Hematopoietic multipotent progenitor cell treated with erythropoietin and hydrocortisone succinate and interleukin-3 and kit ligand, for 15 days (in vitro differentiated cells): ENCODE results near the gene EYS.
"Not testable (repeated sequence)": the region's sequence is repeated elsewhere in the genome, so short reads cannot be mapped to it uniquely, and the experiment has no call there.

Source experiments
- DNase-seq: peaks from one replicate; pipeline ENCODE4 v3.0.0-alpha.2; 2015; ENCODE audit warnings: low spot score

The EYS gene

DNA sequence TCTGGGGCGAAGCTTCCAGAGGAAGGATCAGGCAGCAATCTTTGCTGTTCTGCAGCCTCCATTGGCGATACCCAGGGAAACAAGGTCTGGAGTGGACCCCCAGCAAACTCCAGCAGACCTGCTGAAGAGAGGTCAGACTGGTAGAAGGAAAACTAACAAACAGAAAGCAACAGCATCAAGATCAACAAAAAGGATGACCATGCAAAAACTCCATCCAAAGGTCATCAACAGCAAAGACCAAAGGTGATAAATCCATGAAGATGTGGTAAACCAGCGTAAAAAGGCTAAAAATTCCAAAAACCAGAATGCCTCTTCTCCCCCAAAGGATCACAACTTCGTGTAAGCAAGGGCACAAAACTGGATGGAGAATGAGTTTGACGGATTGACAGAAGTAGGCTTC lies 1818.6 kb downstream of the EYS start:
- DNase-seq, result no peak

DNA sequence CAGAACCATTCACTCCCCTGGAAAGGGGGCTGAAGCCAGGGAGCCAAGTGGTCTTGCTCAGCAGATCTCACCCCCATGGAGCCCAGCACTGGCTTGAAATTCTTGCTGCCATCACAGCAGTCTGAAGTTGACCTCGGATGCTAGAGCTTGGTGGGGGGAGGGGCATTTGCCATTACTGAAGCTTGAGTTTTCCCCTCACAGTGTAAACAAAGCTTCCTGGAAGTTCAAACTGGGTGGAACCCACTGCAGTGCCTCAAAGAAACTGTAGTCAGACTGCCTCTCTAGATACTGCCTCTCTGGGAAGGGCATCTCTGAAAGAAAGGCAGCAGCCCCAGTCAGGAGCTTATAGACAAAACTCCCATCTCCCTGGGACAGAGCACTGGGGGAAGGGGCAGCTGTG lies 1819.2 kb downstream of the EYS start:
- not testable (repeated sequence) for DNase-seq

DNA sequence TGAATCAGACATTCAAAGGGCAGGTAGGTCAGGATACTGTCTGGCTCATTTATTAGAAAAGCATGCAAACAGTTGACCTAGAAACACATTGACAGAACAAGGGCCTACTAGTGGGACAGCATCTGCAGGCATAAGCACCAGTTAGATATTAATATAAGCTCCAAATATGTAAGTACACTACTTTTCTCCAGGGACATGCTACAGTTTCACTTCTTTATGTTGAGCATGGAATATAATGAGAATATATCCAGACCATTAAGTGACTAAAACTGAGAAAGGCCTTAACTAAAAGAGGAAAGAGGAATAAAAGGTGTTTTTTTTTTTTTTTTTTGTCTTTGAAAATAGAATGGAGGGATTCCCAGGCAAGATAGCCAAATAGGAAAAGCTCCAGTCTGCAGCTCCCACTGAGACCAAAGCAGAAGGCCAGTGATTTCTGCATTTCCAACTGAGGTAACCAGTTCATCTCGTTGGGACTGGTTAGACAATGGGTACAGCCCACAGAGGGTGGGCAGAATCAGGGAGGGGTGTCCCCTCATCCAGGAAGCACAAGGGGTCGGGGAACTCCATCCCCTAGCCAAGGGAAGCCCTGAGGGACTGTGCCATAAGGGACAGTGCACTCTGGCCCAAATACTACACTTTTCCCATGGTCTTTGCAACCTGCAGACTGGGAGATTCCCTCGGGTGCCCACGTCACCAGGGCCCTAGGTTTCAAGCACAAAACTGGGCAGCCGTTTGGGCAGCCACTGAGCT lies 1819.8 kb downstream of the EYS start:
- DNase-seq, result no peak

GRCh38 chr6:63886341-63886740 lies 1820.7 kb downstream of the EYS start:
- no peak for DNase-seq

- DNase-seq, result no peak
Observed at GRCh38 chr6:63883597-63883996, 1823.4 kb downstream of the EYS start.

DNA sequence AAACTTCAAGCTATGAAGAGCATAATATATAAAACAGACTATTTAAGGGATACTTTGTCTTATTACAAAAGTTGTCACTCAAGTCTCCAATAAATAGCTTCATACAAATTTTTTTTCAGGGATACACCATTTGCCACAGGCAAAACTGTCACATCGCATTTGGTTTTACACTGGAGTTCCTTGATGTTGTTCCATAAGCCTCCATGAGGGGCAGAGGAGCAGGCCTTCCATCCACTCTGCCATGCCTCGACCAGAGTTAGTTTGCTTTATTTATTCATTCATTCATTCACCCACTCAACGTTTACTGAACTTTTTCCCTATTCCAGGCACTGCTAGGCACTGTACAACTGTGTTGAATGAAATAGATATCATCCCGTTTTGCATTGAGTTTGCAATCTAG lies 1824.8 kb downstream of the EYS start:
- DNase-seq, result no peak

DNA sequence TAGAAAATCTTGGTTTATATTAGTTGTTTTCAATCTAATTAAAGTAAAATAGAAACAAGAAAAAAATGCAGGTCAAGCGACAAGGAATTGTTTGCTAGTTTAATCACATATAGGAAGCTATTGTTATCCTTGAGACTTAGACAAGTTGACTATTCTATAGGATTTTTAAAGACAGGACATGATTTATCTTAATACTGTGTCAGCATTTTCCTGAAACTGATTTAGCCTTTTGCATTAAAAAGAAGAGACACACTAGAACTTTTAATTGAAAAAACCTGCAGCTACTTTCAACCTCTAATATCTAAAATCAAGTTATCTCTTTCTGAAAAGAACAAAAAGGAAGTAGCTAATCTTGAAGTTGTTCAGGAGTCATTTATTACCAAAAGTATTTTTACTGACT lies 1825.2 kb downstream of the EYS start:
- DNase-seq, result no peak

- no peak for DNase-seq
Observed at GRCh38 chr6:63872233-63872632, 1834.8 kb downstream of the EYS start.

GRCh38 chr6:63868351-63868750 lies 1838.7 kb downstream of the EYS start:
- DNase-seq, result no peak

DNA sequence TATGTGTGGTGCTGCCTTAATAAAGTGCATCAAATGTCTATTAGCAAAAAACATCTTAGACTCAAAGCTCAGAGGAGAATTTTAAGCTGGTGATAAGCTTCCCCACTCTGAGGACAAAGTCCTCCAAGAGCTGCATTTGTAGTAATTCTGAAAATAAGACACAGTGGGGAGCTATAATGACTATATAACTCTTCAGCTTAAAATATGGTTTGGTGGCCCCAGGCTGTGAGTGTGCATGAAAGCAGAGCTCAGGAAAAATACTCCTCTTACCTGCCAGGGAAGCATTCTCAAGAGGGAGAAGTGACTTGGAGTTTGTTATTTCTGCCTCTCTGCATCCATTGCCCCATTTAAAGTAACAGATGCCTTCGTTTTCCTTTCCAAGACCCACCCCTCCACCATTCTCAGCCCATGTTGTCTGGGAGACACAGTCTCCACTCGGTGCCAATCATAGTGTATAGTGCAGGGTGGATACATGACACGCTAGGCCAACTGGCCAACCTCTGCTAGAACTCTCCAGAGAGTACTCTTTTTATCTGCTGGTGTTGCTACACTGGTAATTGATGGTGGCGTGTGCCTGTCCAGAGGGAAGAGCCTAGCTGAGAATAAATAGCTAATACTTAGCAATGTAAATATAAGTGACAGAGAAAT lies 1842.2 kb downstream of the EYS start:
- no peak for DNase-seq

DNA sequence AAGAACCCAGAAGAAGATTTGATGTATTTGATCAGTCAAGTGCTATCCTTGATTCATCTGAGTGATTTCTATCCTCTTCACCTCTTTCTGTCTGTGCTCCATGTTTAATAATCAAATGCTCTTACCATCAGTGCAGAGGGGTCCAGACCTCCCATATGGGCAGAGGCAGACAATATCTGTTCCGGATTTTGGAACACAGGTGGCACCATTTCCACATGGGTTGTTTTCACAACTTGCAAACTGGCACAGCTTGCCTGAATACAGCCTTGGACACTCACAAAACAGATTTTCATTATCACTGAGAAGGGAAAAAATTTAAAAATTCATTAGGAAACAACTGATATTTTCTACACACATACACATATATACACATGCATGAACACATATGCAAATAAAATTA lies 1843.0 kb downstream of the EYS start:
- no peak for DNase-seq

GRCh38 chr6:63862486-63863198 lies 1844.4 kb downstream of the EYS start:
- no peak for DNase-seq

DNA sequence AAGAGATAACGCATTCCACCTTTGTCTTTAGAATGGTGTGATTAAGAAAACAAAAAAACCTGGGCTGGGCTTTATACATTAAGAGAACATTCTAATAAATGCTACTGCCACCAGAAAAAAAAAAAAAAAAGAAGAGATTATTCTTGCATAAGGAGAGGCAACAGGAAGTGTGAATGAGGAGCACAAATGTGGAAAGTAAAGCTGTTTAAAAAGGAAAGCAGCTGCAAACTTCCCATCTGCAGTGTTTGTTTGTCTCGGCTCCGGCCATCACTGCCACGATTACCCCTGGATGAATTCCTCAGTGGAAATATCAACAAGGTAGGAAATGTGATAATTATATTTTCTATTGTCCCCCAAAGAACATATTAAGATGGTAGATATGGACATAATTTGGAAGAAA lies 1847.5 kb downstream of the EYS start:
- no peak for DNase-seq

DNA sequence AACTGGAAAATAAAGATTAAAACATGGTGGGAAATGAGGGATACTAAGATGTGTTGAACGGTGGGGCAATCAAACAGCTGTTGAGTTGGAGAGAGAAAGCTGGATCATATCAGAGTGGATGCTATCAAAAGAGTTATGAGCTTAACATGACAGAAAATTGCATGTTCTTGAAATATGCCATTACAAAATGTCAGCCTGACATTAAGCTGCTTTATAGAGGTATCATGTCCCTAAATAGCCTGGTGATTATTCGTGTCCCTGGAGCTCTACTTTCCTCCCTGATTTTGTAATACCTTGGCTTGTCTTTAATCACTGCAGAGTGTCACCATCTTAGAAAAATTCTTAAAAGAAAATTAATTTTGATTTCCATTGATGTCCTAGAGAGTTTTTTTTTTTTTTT lies 1848.3 kb downstream of the EYS start:
- no peak for DNase-seq

- DNase-seq, result no peak
Observed at GRCh38 chr6:63856271-63856670, 1850.8 kb downstream of the EYS start.

DNA sequence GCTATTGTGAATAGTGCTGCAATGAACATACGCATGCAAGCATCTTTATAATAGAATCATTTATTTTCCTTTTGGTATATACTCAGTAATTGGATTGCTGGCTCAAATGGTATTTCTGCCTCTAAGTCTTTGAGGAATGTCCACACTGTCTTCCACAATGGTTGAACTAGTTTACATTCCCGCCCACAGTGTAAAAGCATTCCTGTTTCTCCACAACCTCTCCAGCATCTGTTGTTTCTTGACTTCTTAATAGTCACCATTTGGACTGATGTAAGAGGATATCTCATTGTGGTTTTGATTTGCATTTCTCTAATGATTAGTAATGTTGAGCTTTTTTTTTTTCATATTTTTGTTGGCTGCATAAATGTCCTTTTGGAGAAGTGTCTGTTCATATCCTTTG lies 1862.7 kb downstream of the EYS start:
- DNase-seq, result no peak

GRCh38 chr6:63839485-63839884 lies 1867.5 kb downstream of the EYS start:
- no peak for DNase-seq

- not testable (repeated sequence) for DNase-seq
Observed at GRCh38 chr6:63828678-63829077, 1878.3 kb downstream of the EYS start.

DNA sequence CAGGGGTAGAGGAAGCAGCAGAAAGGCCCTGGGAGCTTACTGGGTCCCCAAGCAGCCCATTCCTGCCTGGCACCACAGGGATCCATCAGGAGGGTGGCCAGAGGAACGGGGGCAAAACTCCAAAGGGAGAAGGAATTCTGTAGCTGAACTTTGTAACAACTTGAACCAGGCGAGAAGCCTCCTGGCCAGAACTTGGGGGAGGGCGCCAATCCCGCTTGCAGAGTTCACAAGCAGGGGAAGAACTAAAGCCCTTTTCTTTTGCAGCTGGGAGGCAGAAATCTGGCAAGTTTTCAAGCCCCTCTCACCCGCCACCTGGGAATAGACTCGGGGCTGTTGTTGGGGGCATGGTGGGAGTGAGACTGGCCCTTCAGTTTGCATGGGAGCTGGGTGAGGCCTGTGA lies 1882.3 kb downstream of the EYS start:
- no peak for DNase-seq

GRCh38 chr6:63821442-63821841 lies 1885.6 kb downstream of the EYS start:
- DNase-seq, result no peak

- DNase-seq, result no peak
Observed at GRCh38 chr6:63819831-63820230, 1887.2 kb downstream of the EYS start.

DNA sequence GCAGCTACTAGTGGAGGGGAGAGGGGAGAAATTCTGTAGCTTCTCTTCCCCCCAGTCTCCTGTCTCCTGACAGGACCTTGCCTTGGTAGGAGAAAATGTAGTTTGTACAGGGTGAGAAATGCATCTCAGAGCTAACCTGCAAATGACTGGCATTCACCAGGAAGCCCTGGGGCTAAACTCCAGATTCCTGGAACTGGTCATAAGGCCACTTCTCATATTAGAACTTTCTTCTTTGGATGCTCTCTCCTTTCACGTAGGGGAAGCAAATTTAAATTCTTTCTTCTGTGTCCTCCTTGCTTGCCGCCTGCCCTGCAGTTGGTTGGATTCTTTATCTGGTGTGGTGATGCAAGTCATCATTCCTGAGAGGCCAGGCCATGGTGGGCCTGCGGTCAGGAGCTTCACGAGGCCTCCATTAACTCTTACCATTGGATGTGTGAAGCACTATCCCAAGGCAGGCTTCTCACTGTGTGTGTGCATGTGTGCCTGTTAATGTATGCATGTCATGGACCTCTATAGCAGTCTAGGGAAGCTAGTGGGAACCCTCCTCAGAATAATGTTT lies 1889.5 kb downstream of the EYS start:
- no peak for DNase-seq

DNA sequence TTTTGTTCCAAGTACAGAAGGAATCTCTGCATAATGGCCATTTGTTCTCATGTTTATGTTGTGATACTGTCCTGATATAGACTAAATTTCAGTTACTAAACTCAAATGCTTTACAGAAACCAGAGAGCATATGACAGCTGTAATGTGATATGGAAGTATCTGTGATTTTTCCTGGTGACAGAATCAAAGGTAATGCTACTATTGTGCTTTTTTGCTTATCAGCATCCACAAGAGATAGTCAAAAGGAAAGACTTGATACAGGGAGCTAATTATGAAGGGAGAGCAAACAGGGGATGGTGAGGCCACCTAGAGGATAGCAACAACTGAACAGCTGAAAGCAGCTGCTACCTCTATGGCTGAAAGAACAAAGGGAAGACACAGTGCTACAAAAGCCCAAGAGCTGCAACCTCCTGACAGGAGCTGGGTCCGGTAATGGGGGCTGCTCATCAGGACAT lies 1890.0 kb downstream of the EYS start:
- no peak for DNase-seq
